NCI-H226 (cell line): ENCODE data around the gene CAT.

Experiments used
- DNase-seq: peaks from one replicate; pipeline ENCODE4 v3.0.0-alpha.2; 2015

The CAT gene

GRCh38 chr11:34438529-34439507, at the start of gene CAT:
Gene CAT (plus strand): TSS chr11:34438934. CDS start chr11:34439014, 80 bp downstream.
- DNase-seq = peak; percentile 96

- no peak for DNase-seq
These were observed 43.9 kb upstream of the CAT start for GRCh38 chr11:34394771-34395300.

GRCh38 chr11:34395916-34396550, 42.7 kb upstream of the CAT start:
- peak; percentile 24 for DNase-seq

- no peak for DNase-seq
These were observed 41.6 kb upstream of the CAT start for GRCh38 chr11:34397120-34397519.

- DNase-seq = no peak
These were observed 40.9 kb upstream of the CAT start for GRCh38 chr11:34397811-34398210.

- no peak for DNase-seq
These were observed 35.3 kb upstream of the CAT start for GRCh38 chr11:34403431-34403830.

GRCh38 chr11:34404280-34404679, 34.5 kb upstream of the CAT start:
- DNase-seq = no peak

- DNase-seq = no peak
These were observed 33.5 kb upstream of the CAT start for GRCh38 chr11:34405079-34405858.

- no peak for DNase-seq
These were observed 32.3 kb upstream of the CAT start for GRCh38 chr11:34406413-34406812.

GRCh38 chr11:34407121-34407813, 31.5 kb upstream of the CAT start:
- DNase-seq = no peak

- no peak for DNase-seq
These were observed 30.1 kb upstream of the CAT start for GRCh38 chr11:34408580-34409172.

GRCh38 chr11:34411111-34411510, 27.6 kb upstream of the CAT start:
- no peak for DNase-seq

- DNase-seq = no peak
These were observed 26.9 kb upstream of the CAT start for GRCh38 chr11:34411791-34412190.

- no peak for DNase-seq
These were observed 25.5 kb upstream of the CAT start for GRCh38 chr11:34413263-34413662.

- no peak for DNase-seq
These were observed 23.2 kb upstream of the CAT start for GRCh38 chr11:34415538-34415937.

- DNase-seq = no peak
These were observed 22.6 kb upstream of the CAT start for GRCh38 chr11:34416088-34416487.

- DNase-seq = no peak
These were observed 22.0 kb upstream of the CAT start for GRCh38 chr11:34416766-34417165.

GRCh38 chr11:34417202-34417601, 21.5 kb upstream of the CAT start:
- no peak for DNase-seq

GRCh38 chr11:34419158-34419557, 19.6 kb upstream of the CAT start:
- no peak for DNase-seq

GRCh38 chr11:34423300-34423699, 15.4 kb upstream of the CAT start:
- DNase-seq = no peak

GRCh38 chr11:34424826-34425225, 13.9 kb upstream of the CAT start:
- peak; percentile 15 for DNase-seq

- DNase-seq = no peak
These were observed 13.4 kb upstream of the CAT start for GRCh38 chr11:34425360-34425759.
